Heart left ventricle (tissue), 13 donors: Measurements from ENCODE around the gene CREBRF.

Experiments
- POLR2A ChIP-seq, 2 donors: fragments of 450-650 bp; IDR thresholded peaks; one replicate each; pipeline ENCODE4 v1.6.1; 2017; ENCODE audit warnings: antibody characterized with exemption in 2 of 2, mild to moderate bottlenecking in 2 of 2, moderate library complexity in 2 of 2
- TF ChIP-seq, protein P1 (sequence below), 12 donors: fragments of 200-600 bp; sonication (generic) in 4 of 12; IDR thresholded peaks; one replicate each; pipeline versions ENCODE4 v1.5.0 to v1.8.0; 2018 to 2022; ENCODE audit warnings: antibody characterized with exemption in 12 of 12, mild to moderate bottlenecking in 5 of 12
- donor health status: ischemic (EF 13 %, LVEDD 7.1; RV severe dilation, severe dysfunction).
- donor health status: DM: no; HTN: yes; CAD: no.
- donor health status: DM: no; HTN: no; CAD: no.
- donor health status: ischemic (EF 25% LVEDD 6.9; RV normal size, moderate dysfunction).
- donor health status: ischemic (EF 25% LVEDD 5.7; RV mildly dilated, moderate dysfunction).
- donor health status: ischemic (EF 35%, LVEDD 5.7; RV mildly dilated, moderate dysfunction).
- donor health status: nonischemic (EF 11% LVEDD 7.7; RV severe dilation, severe dysfunction).
- donor health status: DM: yes; HTN: yes; CAD: no.
- donor health status: PGD.
- donor health status: ischemic (EF 29% LVEDD 5.4; RV normal size, mild dysfunction).
- donor health status: nonischemic (EF 23%, LVEDD 6.1; RV moderate dilation, normal function).

DNA sequence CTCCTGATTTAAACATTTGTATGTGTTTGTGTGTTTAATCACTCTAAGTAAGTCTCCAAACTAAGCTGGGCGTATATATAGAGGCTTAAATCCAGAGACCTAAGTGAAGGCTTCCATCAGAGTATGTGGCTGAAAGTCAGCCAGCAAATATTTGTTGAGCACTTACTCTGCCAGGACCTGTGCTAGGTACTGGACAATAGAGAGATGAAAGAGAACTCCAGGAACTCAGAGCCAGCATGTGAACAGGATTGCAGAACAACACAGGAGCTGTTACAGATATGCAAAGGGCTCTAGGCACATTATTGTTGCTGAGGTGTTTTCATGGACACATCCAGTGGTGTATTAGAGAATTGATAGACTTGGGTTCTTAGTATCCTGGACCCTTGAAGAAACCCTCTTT is 83.5 kb downstream of the CREBRF start:
- TF ChIP-seq, protein P1, sequence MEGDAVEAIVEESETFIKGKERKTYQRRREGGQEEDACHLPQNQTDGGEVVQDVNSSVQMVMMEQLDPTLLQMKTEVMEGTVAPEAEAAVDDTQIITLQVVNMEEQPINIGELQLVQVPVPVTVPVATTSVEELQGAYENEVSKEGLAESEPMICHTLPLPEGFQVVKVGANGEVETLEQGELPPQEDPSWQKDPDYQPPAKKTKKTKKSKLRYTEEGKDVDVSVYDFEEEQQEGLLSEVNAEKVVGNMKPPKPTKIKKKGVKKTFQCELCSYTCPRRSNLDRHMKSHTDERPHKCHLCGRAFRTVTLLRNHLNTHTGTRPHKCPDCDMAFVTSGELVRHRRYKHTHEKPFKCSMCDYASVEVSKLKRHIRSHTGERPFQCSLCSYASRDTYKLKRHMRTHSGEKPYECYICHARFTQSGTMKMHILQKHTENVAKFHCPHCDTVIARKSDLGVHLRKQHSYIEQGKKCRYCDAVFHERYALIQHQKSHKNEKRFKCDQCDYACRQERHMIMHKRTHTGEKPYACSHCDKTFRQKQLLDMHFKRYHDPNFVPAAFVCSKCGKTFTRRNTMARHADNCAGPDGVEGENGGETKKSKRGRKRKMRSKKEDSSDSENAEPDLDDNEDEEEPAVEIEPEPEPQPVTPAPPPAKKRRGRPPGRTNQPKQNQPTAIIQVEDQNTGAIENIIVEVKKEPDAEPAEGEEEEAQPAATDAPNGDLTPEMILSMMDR (IDR thresholded peaks at IDR 0.05): no peak
- TF ChIP-seq POLR2A (IDR thresholded peaks at IDR 0.05): no peak
